HepG2 (cell line): ENCODE results near the gene DNAJC1. TPM values are rescaled to one million over a fixed set of nuclear protein-coding genes. Genes with fewer than 3 reads are reported as not detected.

Experiments used
- ATAC-seq: fragments of 200-7000 bp; cut with Tn5 transposase; 3 replicates; pipeline ENCODE4 v1.9.1; 2020; ENCODE audit warnings: mild to moderate bottlenecking, moderate library complexity
- BruUV-seq: library from RNA; stranded (reverse); fragments of 400-500 nt; replicated peaks from 2 replicates; lab custom pipeline; 2021; lab: Mats Ljungman, UMichigan
- CTCF ChIA-PET: fragments of 300-600 bp; formaldehyde crosslinking; extraction: SDS; loops from one replicate; lab custom pipeline; 2021; ENCODE audit warnings: low total read pairs, inconsistent platforms, low intra/inter-chr PET ratio; lab: Yijun Ruan, JAX
- POLR2A ChIA-PET: fragments of 350-600 bp; sonication (Branson Sonifier 250); formaldehyde crosslinking; loops from one replicate; lab custom pipeline; 2020; ENCODE audit warnings: antibody characterized with exemption, inconsistent platforms; lab: Yijun Ruan, JAX
- DNase-seq: peaks from one replicate; pipeline ENCODE4 v3.0.0-alpha.2; 2015; ENCODE audit warnings: low spot score
- FAIRE-seq: peaks from 3 replicates; lab custom pipeline; 2011; peaks lifted over from hg19 to GRCh38; lab: Jason Lieb, UNC
- H2AFZ ChIP-seq: one replicate; pipeline ENCODE4 v1.6.1; 2011; ENCODE audit warnings: low read length, inconsistent platforms
- H3K27ac ChIP-seq: fragments of 300-600 bp; 3 replicates; pipeline ENCODE4 v1.8.0; 2011; ENCODE audit warnings: mixed run types, mild to moderate bottlenecking, mixed read lengths, low read length, inconsistent platforms; ENCODE audit not compliant: insufficient read depth; ENCODE audit errors: extremely low read length
- H3K27me3 ChIP-seq, 2 experiments: fragments of 200-600 bp in 1 of 2; 2 replicates in 1 of 2; 3 replicates in 1 of 2; pipeline versions ENCODE4 v1.6.0 to v1.8.0; 2011; ENCODE audit warnings: low read length in 2 of 2, mild to moderate bottlenecking in 2 of 2, moderate library complexity in 2 of 2, inconsistent platforms in 1 of 2; ENCODE audit not compliant: insufficient read depth in 2 of 2, control insufficient read depth in 1 of 2
- H3K36me3 ChIP-seq, 2 experiments: fragments of 200-600 bp in 1 of 2; replicated peaks in 1 of 2; 2 replicates in 1 of 2; 3 replicates in 1 of 2; pipeline versions ENCODE4 v1.5.1 to v1.8.0; 2011; ENCODE audit warnings: low read length in 2 of 2, inconsistent platforms in 1 of 2; ENCODE audit not compliant: insufficient read depth in 2 of 2, control insufficient read depth in 1 of 2
- H3K4me1 ChIP-seq: 2 replicates; pipeline ENCODE4 v1.5.1; 2012; ENCODE audit warnings: low read length, inconsistent platforms; ENCODE audit not compliant: insufficient read depth
- H3K4me2 ChIP-seq: 2 replicates; pipeline ENCODE4 v1.6.0; 2011; ENCODE audit warnings: low read depth, low read length, inconsistent platforms
- H3K4me3 ChIP-seq, 3 experiments: fragments of 200-600 bp in 1 of 3; sonication (generic), shearing (Covaris generic) in 1 of 3; replicated peaks in 1 of 3; 2 replicates each; pipeline ENCODE4 v1.5.1; 2011 to 2016; ENCODE audit warnings: low read length in 3 of 3, inconsistent platforms in 2 of 3, low read depth in 2 of 3, mild to moderate bottlenecking in 2 of 3, control low read depth in 1 of 3, mixed read lengths in 1 of 3; ENCODE audit not compliant: insufficient read depth in 1 of 3
- H3K79me2 ChIP-seq: one replicate; pipeline ENCODE4 v1.6.1; 2011; ENCODE audit warnings: low read length, inconsistent platforms; ENCODE audit not compliant: insufficient read depth
- H3K9ac ChIP-seq: 2 replicates; pipeline ENCODE4 v1.6.0; 2011; ENCODE audit warnings: mild to moderate bottlenecking, low read depth, low read length, inconsistent platforms; ENCODE audit not compliant: insufficient read depth
- H3K9me3 ChIP-seq: 2 replicates; pipeline ENCODE4 v1.5.1; 2012; ENCODE audit warnings: mild to moderate bottlenecking, low read length
- H4K20me1 ChIP-seq: 2 replicates; pipeline ENCODE4 v1.6.0; 2011; ENCODE audit warnings: inconsistent platforms, mild to moderate bottlenecking, low read length, moderate library complexity; ENCODE audit not compliant: insufficient read depth
- FOSL2 ChIP-seq: sonication (generic); formaldehyde crosslinking; IDR thresholded peaks from 2 replicates; pipeline ENCODE4 v1.4.0; 2020; ENCODE audit warnings: missing genetic modification reagents
- GMEB1 ChIP-seq: sonication (generic); formaldehyde crosslinking; IDR thresholded peaks from 2 replicates; pipeline ENCODE4 v1.5.1; 2020; ENCODE audit warnings: missing genetic modification reagents, mild to moderate bottlenecking, borderline replicate concordance
- HBP1 ChIP-seq: IDR thresholded peaks from 2 replicates; pipeline ENCODE4 v1.6.1; 2016; ENCODE audit warnings: low read depth, control low read depth
- HES4 ChIP-seq: sonication (generic); formaldehyde crosslinking; IDR thresholded peaks from 2 replicates; pipeline ENCODE4 v1.9.0; 2021; ENCODE audit warnings: mild to moderate bottlenecking, missing genetic modification reagents, borderline replicate concordance
- HNRNPL ChIP-seq: fragments of 200-400 bp; formaldehyde crosslinking; IDR thresholded peaks from 2 replicates; pipeline ENCODE4 v1.6.1; 2017; ENCODE audit warnings: mild to moderate bottlenecking, low read depth, low read length
- PHF21A ChIP-seq: sonication (generic); formaldehyde crosslinking; IDR thresholded peaks from 2 replicates; pipeline ENCODE4 v1.5.0; 2020; ENCODE audit warnings: mild to moderate bottlenecking, missing genetic modification reagents
- PITX1 ChIP-seq: sonication (generic); formaldehyde crosslinking; IDR thresholded peaks from 2 replicates; pipeline ENCODE4 v1.5.1; 2020; ENCODE audit warnings: mild to moderate bottlenecking, missing genetic modification reagents
- POGZ ChIP-seq: sonication (generic); formaldehyde crosslinking; IDR thresholded peaks from 2 replicates; pipeline ENCODE4 v1.4.0; 2020; ENCODE audit warnings: mild to moderate bottlenecking, missing genetic modification reagents
- PRMT3 ChIP-seq: sonication (generic); formaldehyde crosslinking; IDR thresholded peaks from 2 replicates; pipeline ENCODE4 v1.8.1; 2022; ENCODE audit warnings: low read depth, mild to moderate bottlenecking, moderate library complexity, missing genetic modification reagents, borderline replicate concordance
- ZFP90 ChIP-seq: sonication (generic); formaldehyde crosslinking; IDR thresholded peaks from 2 replicates; pipeline ENCODE4 v1.8.0; 2022; ENCODE audit warnings: missing genetic modification reagents, mild to moderate bottlenecking, inconsistent platforms, borderline replicate concordance
- ZNF713 ChIP-seq: sonication (generic); formaldehyde crosslinking; IDR thresholded peaks from 2 replicates; pipeline ENCODE4 v1.4.0; 2020; ENCODE audit warnings: mild to moderate bottlenecking, missing genetic modification reagents
- ZNF772 ChIP-seq: sonication (generic); formaldehyde crosslinking; IDR thresholded peaks from 2 replicates; pipeline ENCODE4 v1.5.0; 2020; ENCODE audit warnings: mild to moderate bottlenecking, missing genetic modification reagents
- WGBS: methylation state at CpG from one replicate; pipeline ENCODE4 v1.1.6; 2017; ENCODE audit warnings: low lambda C conversion rate; 5-methylcytosine and 5-hydroxymethylcytosine counted together
- in situ Hi-C: cut with HindIII; loops from 2 replicates; pipeline ENCODE4 v1.10.0; 2017; ENCODE audit warnings: low pct_unique_long_range_greater_than_20kb; ENCODE audit not compliant: extremely low pct_ligation_motif_present
- intact Hi-C: fragments of 100-400 bp; cut with micrococcal nuclease; formaldehyde crosslinking; loops from one replicate; pipeline ENCODE4 v1.10.0; 2022; ENCODE audit not compliant: unreplicated experiment
- polyA plus RNA-seq, 8 experiments: library from polyadenylated mRNA; depleted of rRNA in 3 of 8; stranded (reverse) in 7 of 8; unstranded in 1 of 8; fragments of >200 nt; fragmentation: Illumina TruSeq in 4 of 8; extraction: Trizol in 4 of 8; gene quantifications; 2 replicates each; pipeline versions ENCODE4 v1.2.1 to v1.2.3, GENCODE V29; 2011 to 2016; ENCODE audit warnings: low read depth in 4 of 8, missing spikeins in 1 of 8, mixed read lengths in 1 of 8; ENCODE audit not compliant: insufficient read depth in 1 of 8
- total RNA-seq, 5 experiments: library from RNA; depleted of rRNA; stranded (reverse); fragments of >200 nt; fragmentation: Illumina TruSeq; extraction: Trizol; gene quantifications; 2 replicates each; pipeline ENCODE4 v1.2.3, GENCODE V29; 2016; ENCODE audit warnings: low read depth in 1 of 5
- TF ChIP-seq, protein P1 (sequence below): conservative IDR thresholded peaks from 2 replicates; pipeline ENCODE4 v1.6.1; 2018; ENCODE audit warnings: missing genetic modification reagents

The DNAJC1 gene
- total and polyA plus RNA-seq, 2 of the 13 experiments (the other 11 are each of a cell fraction or from before 2014, with no cell fraction given) = 9.9 to 16.6 TPM

GRCh38 chr10:22005763-22006162 lies 2.2 kb upstream of the DNAJC1 start:
- no peak for FAIRE-seq
- no TSS peak for BruUV-seq
- Histone ChIP-seq H3K27ac (no peak overlapping the region), H3K9ac (no peak overlapping the region), H3K4me3 (no peak overlapping the region), H3K27me3 (peaks cover 0 to 6% of the 10 kb centered on the region in 2 experiments; a peak in 1 of 5 replicates), H3K79me2 (no peaks in the 10 kb centered on the region), H2AFZ (no peak overlapping the region), H3K9me3 (no peaks in the 10 kb centered on the region), H3K4me1 (peaks cover 20% of the 10 kb centered on the region), H4K20me1 (no peaks in the 10 kb centered on the region), H3K36me3 (no peaks in the 10 kb centered on the region), H3K4me2 (no peak overlapping the region)
- ChIA-PET CTCF (no interaction called here), POLR2A (interaction anchor here (0.5 kb wide), 1 partner anchor 65 kb away, joined by 3 read pairs; no protein-coding TSS in a partner anchor)
- WGBS = 3% methylated on average over 2 of the region's 2 CpGs
- DNase-seq = no peak
- in situ Hi-C loops (loop anchor here (10.0 kb wide), 1 partner anchor 309 kb away; the partner anchor contains the start of gene COMMD3), intact Hi-C loops (loop anchor here (10.0 kb wide), 2 partner anchors 429 to 569 kb away; no protein-coding TSS in a partner anchor)
- ATAC-seq = no peak
- TF ChIP-seq PHF21A (CRISPR knock-in tag) = no peak
- no peak for TF ChIP-seq GMEB1
- TF ChIP-seq HNRNPL = no peak
- no peak for TF ChIP-seq FOSL2 (CRISPR knock-in tag)
- no peak for TF ChIP-seq HBP1 (CRISPR knock-in tag)
- TF ChIP-seq, protein P1, sequence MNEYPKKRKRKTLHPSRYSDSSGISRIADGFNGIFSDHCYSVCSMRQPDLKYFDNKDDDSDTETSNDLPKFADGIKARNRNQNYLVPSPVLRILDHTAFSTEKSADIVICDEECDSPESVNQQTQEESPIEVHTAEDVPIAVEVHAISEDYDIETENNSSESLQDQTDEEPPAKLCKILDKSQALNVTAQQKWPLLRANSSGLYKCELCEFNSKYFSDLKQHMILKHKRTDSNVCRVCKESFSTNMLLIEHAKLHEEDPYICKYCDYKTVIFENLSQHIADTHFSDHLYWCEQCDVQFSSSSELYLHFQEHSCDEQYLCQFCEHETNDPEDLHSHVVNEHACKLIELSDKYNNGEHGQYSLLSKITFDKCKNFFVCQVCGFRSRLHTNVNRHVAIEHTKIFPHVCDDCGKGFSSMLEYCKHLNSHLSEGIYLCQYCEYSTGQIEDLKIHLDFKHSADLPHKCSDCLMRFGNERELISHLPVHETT (CRISPR knock-in tag) = no peak
- TF ChIP-seq ZNF713 (CRISPR knock-in tag) = no peak
- TF ChIP-seq POGZ (CRISPR knock-in tag) = no peak
- TF ChIP-seq ZFP90 (CRISPR knock-in tag) = no peak
- TF ChIP-seq HES4 (CRISPR knock-in tag) = no peak
- TF ChIP-seq ZNF772 = no peak
- TF ChIP-seq PITX1 (CRISPR knock-in tag) = no peak
- TF ChIP-seq PRMT3 (CRISPR knock-in tag) = no peak
- TF ChIP-seq, all 625 proteins: peak for 0
